ENCODE results near the gene DHRS7B.

DNA sequence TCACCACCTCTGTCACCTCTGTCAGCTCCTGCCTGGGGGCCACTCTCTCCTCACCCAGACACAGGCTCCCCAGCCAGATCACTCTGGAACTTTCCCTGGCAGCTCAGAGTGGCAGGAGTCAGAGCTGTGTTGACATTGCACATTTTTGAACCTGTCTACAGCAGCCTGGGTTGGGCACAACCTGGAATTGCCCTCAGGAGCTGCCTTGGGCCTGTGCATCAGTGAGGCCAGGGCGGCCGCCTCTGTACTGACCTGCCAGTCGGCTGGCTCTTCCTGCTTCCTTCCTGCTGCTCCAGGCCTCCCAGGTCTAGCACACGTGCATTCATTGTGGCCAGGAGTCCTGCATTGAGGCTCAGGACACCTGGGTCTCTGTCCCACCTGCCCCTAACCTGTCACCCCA lies 101.3 kb downstream of the DHRS7B start:
- no peak for TF ChIP-seq CTCF (CRISPR knock-in tag; IDR thresholded peaks at IDR 0.05)
- no peak for TF ChIP-seq ZNF761 (CRISPR knock-in tag; conservative IDR thresholded peaks at IDR 0.05)
- TF ChIP-seq ZMYM3 (CRISPR knock-in tag; IDR thresholded peaks at IDR 0.05) = no peak
- no peak for TF ChIP-seq MED8 (CRISPR knock-in tag; IDR thresholded peaks at IDR 0.05; ENCODE audit: insufficient replicate concordance)
